Cardiac muscle cell (in vitro differentiated cells and primary cell): ENCODE data around the gene CCDC33. TPM values are rescaled to one million over a fixed set of nuclear protein-coding genes. Genes with fewer than 3 reads are reported as not detected.

Source experiments
- DNase-seq, 2 donors: peaks; one replicate each; pipeline versions ENCODE4 v3.0.0 to v3.0.0-alpha.2; 2010 to 2017; ENCODE audit warnings: low read depth in 1 of 2, low spot score in 1 of 2
- H3K27ac ChIP-seq: fragments of 200-600 bp; sonication (generic); 2 replicates; pipeline ENCODE4 v1.5.1; 2016
- H3K27me3 ChIP-seq: fragments of 200-600 bp; sonication (generic); 2 replicates; pipeline ENCODE4 v1.6.0; 2016; ENCODE audit warnings: control low read depth
- H3K36me3 ChIP-seq: fragments of 200-600 bp; sonication (generic); 2 replicates; pipeline ENCODE4 v1.5.1; 2016; ENCODE audit warnings: control low read depth
- H3K4me1 ChIP-seq: fragments of 200-600 bp; sonication (generic); 2 replicates; pipeline ENCODE4 v1.8.1; 2017; ENCODE audit warnings: low read depth, mild to moderate bottlenecking, mixed run types
- H3K4me3 ChIP-seq: fragments of 200-600 bp; sonication (generic); 2 replicates; pipeline ENCODE4 v1.5.1; 2016; ENCODE audit warnings: mild to moderate bottlenecking
- H3K9me3 ChIP-seq: fragments of 200-600 bp; sonication (generic); 2 replicates; pipeline ENCODE4 v1.5.1; 2017; ENCODE audit warnings: low read depth, mild to moderate bottlenecking, control low read depth
- CTCF ChIP-seq: IDR thresholded peaks from 2 replicates; pipeline ENCODE4 v1.5.1; 2012; ENCODE audit warnings: low read depth, mild to moderate bottlenecking, low read length
- polyA plus RNA-seq: library from polyadenylated mRNA; unstranded; fragments of >200 nt; fragmentation: Nextera tagmentation; extraction: Ambion mirVana; gene quantifications from 2 replicates; pipeline ENCODE4 v1.2.1, GENCODE V29; 2016
- total RNA-seq: library from RNA; depleted of rRNA; stranded (reverse); fragments of >200 nt; gene quantifications from 2 replicates; pipeline ENCODE4 v1.2.3, GENCODE V29; 2016

Gene CCDC33
- total and polyA plus RNA-seq, 2 experiments from 2014 or later, result 3.1 to 9.5 TPM

DNA sequence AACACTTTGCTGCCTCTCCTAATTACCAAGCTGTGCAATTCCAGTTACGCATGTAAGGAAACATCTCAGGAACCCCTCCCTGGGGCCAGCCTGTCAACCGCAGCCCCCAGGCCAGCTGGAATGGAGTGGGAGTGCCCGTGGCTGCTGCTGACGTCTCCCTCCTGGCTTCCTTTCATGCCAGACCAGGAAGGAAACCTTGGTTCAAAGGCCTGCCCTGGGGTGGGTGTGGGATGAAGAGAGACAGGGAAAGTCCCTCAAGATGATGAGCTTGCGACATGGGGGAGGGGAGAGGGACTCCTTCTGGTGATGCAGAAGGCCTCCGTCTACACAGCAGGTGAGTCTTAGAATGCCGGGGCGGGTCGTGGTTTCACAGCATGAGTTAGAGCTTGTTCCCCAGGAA, 142.7 kb downstream of the CCDC33 start:
- TF ChIP-seq CTCF, result no peak
- no peaks in the 10 kb centered on the region for H3K9me3 ChIP-seq
- DNase-seq, result peak in 1 of 2 donors; percentile 88
- H3K36me3 ChIP-seq, result no peaks in the 10 kb centered on the region
- no peaks in the 10 kb centered on the region for H3K4me1 ChIP-seq
- H3K4me3 ChIP-seq, result no peak overlapping the region
- no peak overlapping the region for H3K27ac ChIP-seq
- H3K27me3 ChIP-seq, result no peaks in the 10 kb centered on the region

DNA sequence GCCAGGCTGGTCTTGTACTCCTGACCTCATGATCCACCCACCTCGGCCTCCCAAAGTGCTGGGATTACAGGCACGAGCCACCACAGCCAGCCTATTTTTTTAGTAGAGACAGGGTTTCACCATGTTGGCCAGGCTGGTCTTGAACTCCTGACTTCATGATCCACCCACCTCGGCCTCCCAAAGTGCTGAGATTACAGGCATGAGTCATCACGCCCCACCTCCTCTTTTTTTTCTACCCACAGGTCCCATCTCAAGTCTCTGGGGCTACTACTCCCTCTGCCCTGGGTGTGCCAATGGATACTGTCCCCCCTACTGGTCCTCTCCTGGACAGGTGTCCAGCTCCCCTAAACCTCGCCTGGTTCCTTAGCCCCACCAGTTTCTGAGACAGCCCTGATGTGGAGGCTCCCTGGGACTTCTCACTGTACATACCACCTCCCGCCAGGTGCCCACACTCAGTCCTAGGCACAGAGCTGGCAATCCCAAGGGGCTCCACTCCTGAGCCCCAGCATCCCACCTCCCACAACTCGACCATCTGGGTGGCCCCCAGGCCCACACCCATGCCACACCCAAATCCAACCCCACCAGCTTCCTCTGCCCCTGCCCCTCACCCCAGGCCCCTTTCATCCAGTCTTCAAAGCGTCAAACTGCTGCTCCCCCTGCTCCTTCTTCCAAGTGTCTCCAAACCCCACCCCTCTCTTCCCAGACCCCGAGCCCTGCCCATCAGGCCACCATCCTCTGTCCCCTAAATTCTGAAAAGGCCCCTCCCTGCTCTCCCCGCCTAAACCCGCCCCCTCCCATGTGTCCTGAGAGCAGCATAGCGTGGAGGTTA, 144.4 kb downstream of the CCDC33 start:
- Histone ChIP-seq H3K4me1 (peaks cover 7% of the 10 kb centered on the region), H3K27me3 (no peaks in the 10 kb centered on the region), H3K27ac (no peak overlapping the region), H3K36me3 (no peaks in the 10 kb centered on the region), H3K9me3 (no peaks in the 10 kb centered on the region), H3K4me3 (no peak overlapping the region)
- no peak for DNase-seq
- no peak for TF ChIP-seq CTCF

DNA sequence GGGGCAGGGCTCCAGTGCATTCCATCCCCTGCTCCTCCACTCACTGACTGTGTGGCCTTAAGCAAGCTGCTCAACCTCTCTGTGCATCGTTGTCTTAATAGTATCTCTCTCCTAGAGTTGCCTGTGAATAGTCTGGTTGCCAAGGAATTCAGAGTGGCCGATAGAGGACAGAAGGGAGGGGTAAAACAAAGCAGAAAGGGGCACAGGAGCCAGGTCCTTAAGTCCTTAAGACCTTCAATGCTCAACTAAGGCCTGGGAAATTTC, 145.0 kb downstream of the CCDC33 start:
- Histone ChIP-seq H3K4me3 (no peak overlapping the region), H3K9me3 (no peaks in the 10 kb centered on the region), H3K27ac (no peak overlapping the region), H3K4me1 (peaks cover 10% of the 10 kb centered on the region), H3K27me3 (no peaks in the 10 kb centered on the region), H3K36me3 (no peaks in the 10 kb centered on the region)
- DNase-seq, result no peak
- no peak for TF ChIP-seq CTCF

DNA sequence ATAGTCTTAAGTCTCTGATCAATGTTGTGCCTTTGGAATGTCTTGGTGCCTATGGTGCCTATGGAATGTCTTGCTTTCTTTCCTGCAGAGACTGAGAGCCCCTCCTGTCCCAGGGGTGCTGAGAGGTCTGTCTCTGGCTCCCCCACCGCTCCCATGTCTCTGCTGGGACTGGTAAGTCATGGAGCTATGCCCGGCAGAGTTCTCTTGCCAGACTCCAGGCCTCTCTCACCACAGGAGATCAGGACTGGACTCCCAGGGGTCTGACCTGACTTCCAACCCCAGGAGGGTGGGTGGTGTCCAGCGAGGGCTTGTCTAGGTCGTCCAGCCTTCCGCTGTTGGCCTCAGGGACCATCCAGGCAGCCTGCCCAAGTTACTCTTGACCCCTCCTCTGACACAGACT, 145.4 kb downstream of the CCDC33 start:
- H3K9me3 ChIP-seq, result no peaks in the 10 kb centered on the region
- no peak for DNase-seq
- H3K27ac ChIP-seq, result no peak overlapping the region
- H3K4me1 ChIP-seq, result peaks cover 10% of the 10 kb centered on the region
- TF ChIP-seq CTCF, result no peak
- H3K27me3 ChIP-seq, result no peaks in the 10 kb centered on the region
- H3K36me3 ChIP-seq, result no peaks in the 10 kb centered on the region
- no peak overlapping the region for H3K4me3 ChIP-seq

DNA sequence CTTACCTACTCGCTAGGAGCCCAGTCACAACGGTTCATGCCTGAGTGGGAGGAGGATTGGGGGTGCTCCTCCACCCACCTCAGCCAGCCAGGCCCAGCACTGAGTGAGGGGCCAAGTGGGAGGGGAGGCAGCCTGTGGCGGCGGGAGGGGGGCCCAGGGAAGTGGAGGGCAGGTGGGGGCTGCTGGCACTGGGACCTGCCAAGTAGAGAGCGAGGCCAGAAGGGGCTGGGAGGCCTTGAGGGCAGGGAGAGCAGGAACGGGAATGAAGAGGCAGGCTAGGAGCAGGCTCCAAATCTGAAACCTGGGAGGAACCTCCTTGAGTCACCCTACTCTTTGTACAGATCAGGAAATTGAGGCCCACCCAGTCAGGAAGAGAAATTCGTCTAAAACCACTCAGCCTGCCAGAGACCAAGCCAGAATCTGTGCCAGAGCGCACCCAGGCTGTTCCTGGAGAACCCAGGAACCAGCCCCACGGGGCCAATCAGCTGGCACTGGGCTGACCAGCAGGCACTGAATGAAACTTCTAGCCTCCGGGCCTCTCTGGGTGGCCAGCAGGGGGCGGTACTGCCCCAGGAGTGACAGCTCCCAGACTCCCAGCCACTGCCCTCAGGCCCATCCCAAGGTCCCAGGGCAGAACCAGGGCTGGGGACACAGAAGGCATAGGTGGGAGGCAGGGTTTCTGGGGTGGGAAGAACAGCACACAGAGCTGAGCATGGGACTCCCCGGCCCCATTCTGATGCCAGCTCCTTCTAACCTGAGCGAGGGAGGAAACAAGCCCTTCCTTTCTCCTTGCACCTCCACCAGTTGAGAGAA, 146.1 kb downstream of the CCDC33 start:
- TF ChIP-seq CTCF, result peak; percentile 99
- peak; percentile 82 to 92 for DNase-seq
- H3K27ac ChIP-seq, result no peak overlapping the region
- H3K4me1 ChIP-seq, result peaks cover 10% of the 10 kb centered on the region
- H3K27me3 ChIP-seq, result no peaks in the 10 kb centered on the region
- no peak overlapping the region for H3K4me3 ChIP-seq
- no peaks in the 10 kb centered on the region for H3K9me3 ChIP-seq
- no peaks in the 10 kb centered on the region for H3K36me3 ChIP-seq
